H9 (cell line): Measurements from ENCODE around the gene TGFBR2. TPM values are rescaled to one million over a fixed set of nuclear protein-coding genes. Genes with fewer than 3 reads are reported as not detected.

ENCODE experiments used
- DNase-seq: peaks from one replicate; pipeline ENCODE4 v3.0.0-alpha.2; 2017
- H2AFZ ChIP-seq: one replicate; pipeline ENCODE4 v1.6.1; 2013; ENCODE audit warnings: mild to moderate bottlenecking, low read length, control low read depth, moderate library complexity
- H2AK5ac ChIP-seq: 2 replicates; pipeline ENCODE4 v1.6.1; 2013; ENCODE audit warnings: low read length, control low read depth, mixed read lengths; ENCODE audit not compliant: insufficient read length
- H2BK120ac ChIP-seq: one replicate; pipeline ENCODE4 v1.6.1; 2013; ENCODE audit warnings: low read depth, mild to moderate bottlenecking, low read length, control low read depth, inconsistent platforms; ENCODE audit not compliant: poor library complexity, severe bottlenecking
- H2BK12ac ChIP-seq: 2 replicates; pipeline ENCODE4 v1.6.1; 2013; ENCODE audit warnings: low read length, control low read depth, mixed read lengths, low read depth; ENCODE audit not compliant: insufficient read length
- H2BK15ac ChIP-seq: 2 replicates; pipeline ENCODE4 v1.6.1; 2013; ENCODE audit warnings: low read depth, low read length, control low read depth
- H2BK20ac ChIP-seq: one replicate; pipeline ENCODE4 v1.6.1; 2013; ENCODE audit warnings: low read depth, mild to moderate bottlenecking, low read length, control low read depth, inconsistent platforms; ENCODE audit not compliant: poor library complexity, severe bottlenecking
- H2BK5ac ChIP-seq: 2 replicates; pipeline ENCODE4 v1.6.1; 2013; ENCODE audit warnings: low read length, control low read depth, mixed read lengths; ENCODE audit not compliant: insufficient read length
- H3K14ac ChIP-seq: 2 replicates; pipeline ENCODE4 v1.6.1; 2013; ENCODE audit warnings: low read length, control low read depth; ENCODE audit not compliant: insufficient read depth
- H3K18ac ChIP-seq: 2 replicates; pipeline ENCODE4 v1.6.1; 2013; ENCODE audit warnings: low read depth, mild to moderate bottlenecking, mixed read lengths, low read length, control low read depth; ENCODE audit not compliant: insufficient read length
- H3K23ac ChIP-seq: 2 replicates; pipeline ENCODE4 v1.6.1; 2013; ENCODE audit warnings: low read length, control low read depth, mixed read lengths, low read depth; ENCODE audit not compliant: insufficient read length
- H3K23me2 ChIP-seq: 2 replicates; pipeline ENCODE4 v1.6.1; 2013; ENCODE audit warnings: low read depth, mild to moderate bottlenecking, mixed read lengths, low read length, control low read depth; ENCODE audit not compliant: insufficient read length, poor library complexity, severe bottlenecking
- H3K27ac ChIP-seq: 2 replicates; pipeline ENCODE4 v1.5.1; 2013; ENCODE audit warnings: low read length, control low read depth, mixed read lengths, low read depth; ENCODE audit not compliant: insufficient read length
- H3K27me3 ChIP-seq: 2 replicates; pipeline ENCODE4 v1.6.1; 2013; ENCODE audit warnings: low read length, control low read depth, inconsistent platforms; ENCODE audit not compliant: insufficient read depth
- H3K4ac ChIP-seq: 2 replicates; pipeline ENCODE4 v1.6.1; 2013; ENCODE audit warnings: low read depth, mild to moderate bottlenecking, control low read depth, inconsistent platforms, low read length, moderate library complexity
- H3K4me1 ChIP-seq: 2 replicates; pipeline ENCODE4 v1.6.1; 2013; ENCODE audit warnings: low read length, control low read depth, inconsistent platforms; ENCODE audit not compliant: insufficient read depth
- H3K4me2 ChIP-seq: 2 replicates; pipeline ENCODE4 v1.6.1; 2013; ENCODE audit warnings: low read length, control low read depth, mixed read lengths; ENCODE audit not compliant: insufficient read length, insufficient read depth
- H3K56ac ChIP-seq: 2 replicates; pipeline ENCODE4 v1.6.1; 2013; ENCODE audit warnings: low read depth, mild to moderate bottlenecking, mixed read lengths, low read length, control low read depth; ENCODE audit not compliant: insufficient read length
- H3K79me1 ChIP-seq: 2 replicates; pipeline ENCODE4 v1.6.1; 2013; ENCODE audit warnings: low read depth, mild to moderate bottlenecking, moderate library complexity, low read length, control low read depth, inconsistent platforms; ENCODE audit not compliant: insufficient read depth, poor library complexity, severe bottlenecking
- H3K79me2 ChIP-seq: 2 replicates; pipeline ENCODE4 v1.6.1; 2013; ENCODE audit warnings: low read length, control low read depth, inconsistent platforms; ENCODE audit not compliant: insufficient read depth
- H3K9ac ChIP-seq: 2 replicates; pipeline ENCODE4 v1.6.1; 2013; ENCODE audit warnings: low read length, control low read depth, mixed read lengths; ENCODE audit not compliant: insufficient read length; ENCODE audit errors: extremely low read depth
- H3K9me3 ChIP-seq: one replicate; pipeline ENCODE4 v1.6.1; 2013; ENCODE audit warnings: low read depth, low read length, inconsistent platforms; ENCODE audit not compliant: control insufficient read depth
- H3T11ph ChIP-seq: one replicate; pipeline ENCODE4 v1.6.1; 2013; ENCODE audit warnings: mild to moderate bottlenecking, low read length, control low read depth, inconsistent platforms
- H4K20me1 ChIP-seq: one replicate; pipeline ENCODE4 v1.6.1; 2013; ENCODE audit not compliant: control insufficient read depth, insufficient read length, insufficient read depth
- H4K5ac ChIP-seq: 2 replicates; pipeline ENCODE4 v1.6.1; 2013; ENCODE audit warnings: low read depth, mild to moderate bottlenecking, mixed read lengths, low read length, control low read depth; ENCODE audit not compliant: insufficient read length
- H4K8ac ChIP-seq: replicated peaks from 2 replicates; pipeline ENCODE4 v1.6.1; 2013; ENCODE audit warnings: low read length, control low read depth, mixed read lengths, low read depth; ENCODE audit not compliant: insufficient read length
- H4K91ac ChIP-seq: 2 replicates; pipeline ENCODE4 v1.6.1; 2013; ENCODE audit warnings: low read depth, mild to moderate bottlenecking, moderate library complexity, mixed read lengths, low read length, control low read depth; ENCODE audit not compliant: insufficient read length
- H3K27ac Mint-ChIP-seq, 3 experiments: 2 replicates in 2 of 3; 3 replicates in 1 of 3; pipeline ENCODE4 v1.8.0; 2020 to 2021; ENCODE audit warnings: mixed read lengths in 3 of 3, mild to moderate bottlenecking in 1 of 3, moderate library complexity in 1 of 3
- H3K27me3 Mint-ChIP-seq: 2 replicates; pipeline ENCODE4 v1.8.0; 2021; ENCODE audit warnings: low read depth, mild to moderate bottlenecking, moderate library complexity, mixed read lengths
- H3K36me3 Mint-ChIP-seq, 3 experiments: 2 replicates in 2 of 3; 3 replicates in 1 of 3; pipeline ENCODE4 v1.8.0; 2020 to 2021; ENCODE audit warnings: low read depth in 3 of 3, mixed read lengths in 3 of 3; ENCODE audit not compliant: insufficient read depth in 1 of 3
- H3K4me1 Mint-ChIP-seq, 2 experiments: 2 replicates each; pipeline ENCODE4 v1.8.0; 2020; ENCODE audit warnings: mixed read lengths in 2 of 2
- H3K4me3 Mint-ChIP-seq, 2 experiments: 2 replicates in 1 of 2; 3 replicates in 1 of 2; pipeline ENCODE4 v1.8.0; 2020 to 2021; ENCODE audit warnings: mild to moderate bottlenecking in 2 of 2, mixed read lengths in 2 of 2, moderate library complexity in 1 of 2
- H3K9me3 Mint-ChIP-seq, 2 experiments: 2 replicates in 1 of 2; 3 replicates in 1 of 2; pipeline ENCODE4 v1.8.0; 2020; ENCODE audit warnings: mild to moderate bottlenecking in 2 of 2, mixed read lengths in 2 of 2, moderate library complexity in 1 of 2
- WGBS: extraction: QIAGEN DNeasy Blood & Tissue Kit; methylation state at CpG from one replicate; pipeline ENCODE4 v1.1.7; 2013; ENCODE audit warnings: missing lambda C conversion rate, low lambda C conversion rate, mixed read lengths; ENCODE audit not compliant: insufficient read length; ENCODE audit errors: extremely low coverage; 5-methylcytosine and 5-hydroxymethylcytosine counted together
- total RNA-seq: library from RNA; stranded (reverse); gene quantifications from 2 replicates; pipeline ENCODE4 v1.2.1, GENCODE V29; 2021
- TF ChIP-seq, protein P1 (sequence below): fragments of 200-600 bp; sonication (generic); conservative IDR thresholded peaks from 3 replicates; pipeline ENCODE4 v1.8.0; 2021; ENCODE audit warnings: antibody characterized with exemption, mild to moderate bottlenecking

The TGFBR2 gene
- total RNA-seq, 1 experiment from 2014 or later, result 10.6 TPM

DNA sequence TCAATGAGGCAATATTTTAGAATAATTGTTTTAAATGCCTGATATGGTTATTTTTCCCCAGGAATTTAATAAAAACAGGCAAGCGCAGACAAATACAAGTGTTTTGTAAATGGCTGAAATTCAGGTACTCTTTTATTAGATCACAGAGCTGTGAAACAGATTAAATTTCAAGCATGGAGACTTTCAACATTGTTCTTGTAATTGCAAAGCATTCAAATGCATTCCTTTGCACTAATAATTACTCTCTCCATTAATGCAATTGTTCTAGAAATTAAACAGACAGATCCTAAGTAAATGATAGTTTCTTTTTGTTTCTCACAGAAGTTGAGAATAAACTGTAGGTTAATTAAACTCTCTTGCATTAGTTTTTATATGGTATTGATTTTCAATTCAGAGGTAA lies 42.4 kb upstream of the TGFBR2 start:
- H3K27me3 Mint-ChIP-seq, result no peaks in the 10 kb centered on the region
- no peaks in the 10 kb centered on the region for H3K36me3 Mint-ChIP-seq
- TF ChIP-seq, protein P1, sequence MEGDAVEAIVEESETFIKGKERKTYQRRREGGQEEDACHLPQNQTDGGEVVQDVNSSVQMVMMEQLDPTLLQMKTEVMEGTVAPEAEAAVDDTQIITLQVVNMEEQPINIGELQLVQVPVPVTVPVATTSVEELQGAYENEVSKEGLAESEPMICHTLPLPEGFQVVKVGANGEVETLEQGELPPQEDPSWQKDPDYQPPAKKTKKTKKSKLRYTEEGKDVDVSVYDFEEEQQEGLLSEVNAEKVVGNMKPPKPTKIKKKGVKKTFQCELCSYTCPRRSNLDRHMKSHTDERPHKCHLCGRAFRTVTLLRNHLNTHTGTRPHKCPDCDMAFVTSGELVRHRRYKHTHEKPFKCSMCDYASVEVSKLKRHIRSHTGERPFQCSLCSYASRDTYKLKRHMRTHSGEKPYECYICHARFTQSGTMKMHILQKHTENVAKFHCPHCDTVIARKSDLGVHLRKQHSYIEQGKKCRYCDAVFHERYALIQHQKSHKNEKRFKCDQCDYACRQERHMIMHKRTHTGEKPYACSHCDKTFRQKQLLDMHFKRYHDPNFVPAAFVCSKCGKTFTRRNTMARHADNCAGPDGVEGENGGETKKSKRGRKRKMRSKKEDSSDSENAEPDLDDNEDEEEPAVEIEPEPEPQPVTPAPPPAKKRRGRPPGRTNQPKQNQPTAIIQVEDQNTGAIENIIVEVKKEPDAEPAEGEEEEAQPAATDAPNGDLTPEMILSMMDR, result no peak
- no peaks in the 10 kb centered on the region for H3K9me3 Mint-ChIP-seq
- no CpG with 5 or more reads among the region's 1 CpG for WGBS
- Histone ChIP-seq H4K20me1 (no peaks in the 10 kb centered on the region), H2BK120ac (no peak overlapping the region), H3K56ac (no peak overlapping the region), H2AK5ac (no peak overlapping the region), H3K23ac (no peak overlapping the region), H3K27ac (no peak overlapping the region), H3K9me3 (no peaks in the 10 kb centered on the region), H3K14ac (no peak overlapping the region), H3K9ac (no peak overlapping the region), H3K79me2 (no peaks in the 10 kb centered on the region), H3K4ac (no peak overlapping the region), H2BK5ac (no peak overlapping the region), H2BK20ac (no peak overlapping the region), H3K4me1 (no peaks in the 10 kb centered on the region), H3K79me1 (no peaks in the 10 kb centered on the region), H2BK12ac (no peak overlapping the region), H2BK15ac (no peak overlapping the region), H4K5ac (no peak overlapping the region), H4K91ac (no peak overlapping the region), H3K23me2 (no peaks in the 10 kb centered on the region), H3T11ph (no peak overlapping the region), H2AFZ (no peak overlapping the region), H3K27me3 (no peaks in the 10 kb centered on the region), H4K8ac (no peak overlapping the region), H3K18ac (no peak overlapping the region), H3K4me2 (no peak overlapping the region)
- no peak for DNase-seq
- no peak overlapping the region for H3K4me3 Mint-ChIP-seq
- no peak overlapping the region for H3K27ac Mint-ChIP-seq
- peaks cover 5 to 9% of the 10 kb centered on the region in 2 experiments for H3K4me1 Mint-ChIP-seq
